Stimulated activated CD4-positive, alpha-beta T cell treated with anti-CD3 and anti-CD28 coated beads, Interleukin-4, amount 100 ng/mL, for 24 hours (primary cell): ENCODE data around the gene STARD10.
A peak's percentile ranks its signal among the peaks of the same experiment; 100 is the strongest.
"Not testable (repeated sequence)": the region's sequence is repeated elsewhere in the genome, so short reads cannot be mapped to it uniquely, and the experiment has no call there.

ENCODE experiments used
- DNase-seq: peaks from one replicate; pipeline ENCODE4 v3.0.0-alpha.2; 2020

The STARD10 gene

GRCh38 chr11:72826191-72826941 lies 32.5 kb upstream of the STARD10 start:
- no peak for DNase-seq

- DNase-seq = no peak
These were observed 31.8 kb upstream of the STARD10 start for GRCh38 chr11:72825661-72826060.

GRCh38 chr11:72824811-72825505 lies 31.1 kb upstream of the STARD10 start:
- DNase-seq = no peak

GRCh38 chr11:72824020-72824419 lies 30.2 kb upstream of the STARD10 start:
- no peak for DNase-seq

- DNase-seq = no peak
These were observed 29.4 kb upstream of the STARD10 start for GRCh38 chr11:72823105-72823804.

- DNase-seq = peak; percentile 89
These were observed 28.3 kb upstream of the STARD10 start for GRCh38 chr11:72821920-72822799.

GRCh38 chr11:72821221-72821919 lies 27.5 kb upstream of the STARD10 start:
- DNase-seq = no peak

GRCh38 chr11:72820439-72821139 lies 26.7 kb upstream of the STARD10 start:
- DNase-seq = no peak

GRCh38 chr11:72818971-72819370 lies 25.1 kb upstream of the STARD10 start:
- DNase-seq = no peak

- no peak for DNase-seq
These were observed 24.1 kb upstream of the STARD10 start for GRCh38 chr11:72817966-72818365.

GRCh38 chr11:72816404-72816990 lies 22.6 kb upstream of the STARD10 start:
- DNase-seq = no peak

- no peak for DNase-seq
These were observed 21.3 kb upstream of the STARD10 start for GRCh38 chr11:72815110-72815618.

GRCh38 chr11:72814286-72815109 lies 20.7 kb upstream of the STARD10 start, which contains the start of gene ATG16L2:
Gene ATG16L2, plus strand, starts transcription at chr11:72814411. Its CDS starts 35 bp downstream, at chr11:72814446.
- peak; percentile 89 for DNase-seq

GRCh38 chr11:72813740-72814285 lies 20.0 kb upstream of the STARD10 start:
- DNase-seq = peak; percentile 85

GRCh38 chr11:72812967-72813739 lies 19.3 kb upstream of the STARD10 start:
- DNase-seq = peak; percentile 81

GRCh38 chr11:72812604-72812966 lies 18.7 kb upstream of the STARD10 start:
- DNase-seq = no peak

- DNase-seq = not testable (repeated sequence)
These were observed 17.8 kb upstream of the STARD10 start for GRCh38 chr11:72811686-72812085.

- no peak for DNase-seq
These were observed 14.5 kb upstream of the STARD10 start for GRCh38 chr11:72808331-72808798.

GRCh38 chr11:72807792-72808191 lies 13.9 kb upstream of the STARD10 start:
- DNase-seq = no peak
